ENCODE data around the gene ALOXE3.

DNA sequence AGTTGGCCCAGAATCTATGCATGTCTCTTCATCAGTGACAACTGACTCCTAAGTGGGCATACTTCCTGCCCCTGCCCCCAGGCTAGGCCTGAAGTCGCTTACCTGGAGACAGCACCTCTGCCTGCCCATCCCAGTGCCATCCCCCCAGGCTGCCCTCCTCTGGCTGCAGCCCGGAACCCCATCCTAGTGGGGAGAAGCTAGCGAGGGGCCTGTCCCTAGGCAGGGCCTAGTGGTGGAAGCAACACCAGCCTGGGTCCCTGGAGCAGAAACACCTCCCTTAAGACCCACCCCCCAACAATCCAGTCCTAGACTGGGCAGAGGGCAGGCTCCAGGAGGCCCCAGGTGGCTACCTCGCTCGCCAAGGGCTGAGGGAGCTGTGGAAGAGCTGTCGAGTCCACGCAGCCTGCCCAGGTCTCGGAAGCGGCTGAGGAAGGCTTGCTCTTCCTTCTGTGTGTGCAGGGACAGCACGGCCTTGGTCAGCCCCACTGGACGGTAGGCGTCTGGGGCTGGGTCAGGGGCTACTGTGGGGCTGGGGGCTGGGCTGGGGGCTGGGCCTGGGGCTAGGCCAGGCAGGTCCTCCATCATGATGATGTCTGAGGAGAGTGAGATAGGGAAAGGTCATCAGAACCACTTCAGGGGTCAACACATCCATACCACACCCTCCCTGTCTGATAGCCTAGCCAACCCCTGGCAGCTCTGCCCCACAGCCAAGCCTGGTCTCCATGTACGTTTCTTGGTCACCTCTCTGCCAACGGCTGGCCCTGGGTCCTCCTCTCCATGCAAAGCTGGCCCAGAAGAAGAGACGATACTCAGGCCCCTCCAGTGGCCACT is 26.3 kb upstream of the ALOXE3 start:
- TF ChIP-seq, protein P1, sequence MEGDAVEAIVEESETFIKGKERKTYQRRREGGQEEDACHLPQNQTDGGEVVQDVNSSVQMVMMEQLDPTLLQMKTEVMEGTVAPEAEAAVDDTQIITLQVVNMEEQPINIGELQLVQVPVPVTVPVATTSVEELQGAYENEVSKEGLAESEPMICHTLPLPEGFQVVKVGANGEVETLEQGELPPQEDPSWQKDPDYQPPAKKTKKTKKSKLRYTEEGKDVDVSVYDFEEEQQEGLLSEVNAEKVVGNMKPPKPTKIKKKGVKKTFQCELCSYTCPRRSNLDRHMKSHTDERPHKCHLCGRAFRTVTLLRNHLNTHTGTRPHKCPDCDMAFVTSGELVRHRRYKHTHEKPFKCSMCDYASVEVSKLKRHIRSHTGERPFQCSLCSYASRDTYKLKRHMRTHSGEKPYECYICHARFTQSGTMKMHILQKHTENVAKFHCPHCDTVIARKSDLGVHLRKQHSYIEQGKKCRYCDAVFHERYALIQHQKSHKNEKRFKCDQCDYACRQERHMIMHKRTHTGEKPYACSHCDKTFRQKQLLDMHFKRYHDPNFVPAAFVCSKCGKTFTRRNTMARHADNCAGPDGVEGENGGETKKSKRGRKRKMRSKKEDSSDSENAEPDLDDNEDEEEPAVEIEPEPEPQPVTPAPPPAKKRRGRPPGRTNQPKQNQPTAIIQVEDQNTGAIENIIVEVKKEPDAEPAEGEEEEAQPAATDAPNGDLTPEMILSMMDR (IDR thresholded peaks at IDR 0.05; ENCODE audit: borderline replicate concordance, extremely low read depth, low read length, poor library complexity, severe bottlenecking), result no peak
- no peak for TF ChIP-seq EZH2 (IDR thresholded peaks at IDR 0.05; ENCODE audit: borderline replicate concordance, low read depth, low read length, severe bottlenecking)

All from DND-41 (cell line).